CD4-positive, alpha-beta T cell treated with Interleukin-15 for 1 hour (primary cell): ENCODE data around the gene PRPF6.

Source experiments
- DNase-seq: peaks from one replicate; pipeline ENCODE4 v3.0.0-alpha.2; 2020

PRPF6 gene

GRCh38 chr20:64080013-64080812, 99.3 kb downstream of the PRPF6 start, which contains the start of gene OPRL1:
TSS of gene OPRL1 (plus strand) at chr20:64080082. CDS start at chr20:64092721, 12,639 bp downstream.
- DNase-seq, result peak; percentile 46

DNA sequence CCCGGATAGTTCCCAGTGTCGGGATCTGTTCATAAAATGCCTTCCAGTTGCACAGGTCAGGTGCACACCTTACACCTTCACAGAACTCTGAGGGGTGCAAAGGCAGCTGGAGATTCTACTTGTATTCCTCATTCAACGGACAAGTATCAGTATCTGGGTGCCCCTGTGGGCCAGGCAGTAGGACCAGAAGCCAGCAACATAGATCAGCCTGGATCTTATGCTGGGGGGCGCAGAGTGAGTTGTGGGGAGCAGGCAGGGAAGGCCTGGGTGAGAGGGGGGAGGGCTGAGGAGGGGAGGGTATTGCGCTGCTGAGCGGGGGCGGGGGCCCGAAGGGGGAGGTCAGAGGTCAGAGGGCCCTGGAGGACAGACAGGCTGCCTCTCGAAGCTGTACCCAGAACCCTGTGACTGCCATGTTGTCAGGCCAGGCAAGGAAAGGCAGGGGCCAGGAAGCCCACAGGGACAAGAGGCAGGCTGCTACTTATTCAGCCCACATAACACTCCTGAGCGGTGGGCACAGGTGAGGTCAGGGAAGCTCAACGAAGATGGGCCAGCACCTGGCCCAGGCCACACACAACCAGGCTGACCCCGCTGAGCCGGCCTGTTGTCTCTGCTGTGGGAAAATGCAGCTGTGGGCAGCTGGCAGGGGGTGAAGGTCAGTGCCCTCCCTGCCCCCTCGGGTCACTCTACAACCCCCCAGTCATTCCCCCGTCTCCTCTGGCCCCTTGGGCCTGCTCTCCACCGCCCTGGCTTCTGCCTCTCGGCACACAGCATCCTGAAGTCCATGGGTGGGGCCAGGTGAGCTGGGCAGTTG, 100.1 kb downstream of the PRPF6 start:
- no peak for DNase-seq

GRCh38 chr20:64081624-64081964, 100.7 kb downstream of the PRPF6 start:
- DNase-seq, result no peak

DNA sequence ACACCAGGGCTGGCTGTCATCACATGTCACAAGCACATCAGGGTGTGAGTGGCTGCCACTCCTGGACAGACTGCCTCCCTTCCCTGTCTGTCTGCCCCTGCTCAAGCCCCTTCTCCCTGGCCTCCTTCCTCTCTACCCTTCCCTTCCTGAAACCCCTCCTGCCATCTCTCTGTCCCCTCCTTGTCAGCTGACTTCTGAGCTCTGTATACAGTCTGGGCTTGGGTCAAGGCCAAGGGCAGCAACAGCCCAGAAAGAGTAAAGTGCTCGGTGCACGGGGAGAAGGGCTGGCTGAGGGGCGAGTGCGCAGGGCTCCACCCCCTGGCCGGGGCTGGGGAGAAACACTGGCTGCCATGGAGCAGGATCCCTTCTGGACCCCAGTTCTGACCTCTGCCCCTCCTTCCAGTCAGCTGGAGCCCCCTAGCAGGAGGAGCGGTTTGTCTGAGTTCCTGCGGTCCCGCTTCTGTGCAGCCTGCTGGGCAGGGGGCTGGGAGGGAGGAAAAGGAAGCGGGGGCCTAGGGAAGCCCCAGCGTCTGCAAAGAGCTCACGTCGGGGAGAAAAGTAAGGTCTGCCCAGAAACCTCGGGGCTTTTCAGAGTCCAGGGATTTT, 101.3 kb downstream of the PRPF6 start:
- no peak for DNase-seq
